Epithelial cell of proximal tubule (primary cell): ENCODE measurements around the gene MTA3. TPM values are rescaled to one million over a fixed set of nuclear protein-coding genes. Genes with fewer than 3 reads are reported as not detected.
"Not testable (repeated sequence)": the region's sequence is repeated elsewhere in the genome, so short reads cannot be mapped to it uniquely, and the experiment has no call there.

Experiments
- DNase-seq: peaks from one replicate; pipeline ENCODE4 v3.0.0-alpha.2; 2011; ENCODE audit warnings: low read depth
- H3K4me3 ChIP-seq: 2 replicates; pipeline ENCODE4 v1.5.1; 2011; ENCODE audit warnings: low read depth, mild to moderate bottlenecking, low read length
- total RNA-seq: library from RNA; depleted of rRNA; stranded (reverse); fragments of >200 nt; gene quantifications from 2 replicates; pipeline ENCODE4 v1.2.3, GENCODE V29; 2015
- TF ChIP-seq, protein P1 (sequence below): conservative IDR thresholded peaks from 2 replicates; pipeline ENCODE4 v1.5.1; 2012; ENCODE audit warnings: low read depth, mild to moderate bottlenecking, low read length

The MTA3 gene
- total RNA-seq, 1 donor from 2014 or later: 17.8 TPM

DNA sequence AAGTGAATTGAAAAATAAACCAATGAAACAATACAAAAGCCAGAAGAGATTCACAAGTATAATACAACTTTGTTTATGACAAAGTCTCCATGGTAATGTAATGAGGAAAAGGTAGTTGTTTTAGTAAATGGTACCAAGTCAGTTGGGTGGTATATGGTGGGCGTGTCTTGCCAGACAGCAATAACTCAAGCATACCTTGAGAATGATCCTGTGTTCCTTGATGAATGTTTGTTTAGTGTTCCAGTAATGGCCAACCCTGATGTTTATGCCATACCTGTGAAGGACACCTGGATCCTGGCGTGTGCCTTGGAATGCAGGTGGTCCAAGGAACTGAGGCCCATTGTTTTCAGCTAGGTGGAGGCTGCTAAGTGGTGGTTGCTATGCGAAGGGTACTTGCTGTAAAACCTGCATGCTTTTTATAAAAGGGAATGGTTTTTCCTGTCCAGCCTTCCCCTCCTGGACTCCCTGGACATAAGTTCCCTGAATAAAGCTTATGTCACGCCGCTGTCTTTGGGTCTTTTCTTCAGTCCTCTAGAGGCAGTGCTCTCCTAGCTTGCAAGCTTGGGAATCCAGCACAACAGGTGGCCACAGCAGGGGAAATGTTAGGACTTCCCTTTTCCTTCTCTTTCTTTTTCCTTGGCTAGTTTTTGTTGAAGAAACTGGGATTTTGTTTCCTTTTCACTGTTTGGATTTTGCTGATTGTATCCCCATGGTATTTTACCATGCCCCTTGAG lies 54.7 kb downstream of the MTA3 start:
- TF ChIP-seq, protein P1, sequence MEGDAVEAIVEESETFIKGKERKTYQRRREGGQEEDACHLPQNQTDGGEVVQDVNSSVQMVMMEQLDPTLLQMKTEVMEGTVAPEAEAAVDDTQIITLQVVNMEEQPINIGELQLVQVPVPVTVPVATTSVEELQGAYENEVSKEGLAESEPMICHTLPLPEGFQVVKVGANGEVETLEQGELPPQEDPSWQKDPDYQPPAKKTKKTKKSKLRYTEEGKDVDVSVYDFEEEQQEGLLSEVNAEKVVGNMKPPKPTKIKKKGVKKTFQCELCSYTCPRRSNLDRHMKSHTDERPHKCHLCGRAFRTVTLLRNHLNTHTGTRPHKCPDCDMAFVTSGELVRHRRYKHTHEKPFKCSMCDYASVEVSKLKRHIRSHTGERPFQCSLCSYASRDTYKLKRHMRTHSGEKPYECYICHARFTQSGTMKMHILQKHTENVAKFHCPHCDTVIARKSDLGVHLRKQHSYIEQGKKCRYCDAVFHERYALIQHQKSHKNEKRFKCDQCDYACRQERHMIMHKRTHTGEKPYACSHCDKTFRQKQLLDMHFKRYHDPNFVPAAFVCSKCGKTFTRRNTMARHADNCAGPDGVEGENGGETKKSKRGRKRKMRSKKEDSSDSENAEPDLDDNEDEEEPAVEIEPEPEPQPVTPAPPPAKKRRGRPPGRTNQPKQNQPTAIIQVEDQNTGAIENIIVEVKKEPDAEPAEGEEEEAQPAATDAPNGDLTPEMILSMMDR: no peak
- no peak for DNase-seq
- no peak overlapping the region for H3K4me3 ChIP-seq

DNA sequence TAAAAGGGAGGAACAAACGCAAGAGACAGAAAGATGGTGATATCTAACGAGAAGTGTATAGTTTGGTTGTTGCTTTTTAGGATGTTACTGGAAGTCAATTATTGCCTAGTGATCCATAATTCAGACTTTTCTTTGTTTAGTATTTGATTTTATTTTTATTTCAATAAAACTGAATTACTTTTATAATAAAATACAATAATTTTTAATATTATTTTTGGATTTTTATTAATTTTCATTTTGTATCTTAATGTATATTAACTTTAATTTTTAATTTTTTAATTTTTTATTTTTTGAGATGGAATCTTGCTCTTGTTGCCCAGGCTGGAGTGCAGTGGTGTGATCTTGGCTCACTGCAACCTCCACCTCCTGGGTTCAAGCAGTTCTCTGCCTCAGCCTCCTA lies 55.6 kb downstream of the MTA3 start:
- TF ChIP-seq, protein P1: no peak
- DNase-seq: no peak
- H3K4me3 ChIP-seq: no peak overlapping the region

DNA sequence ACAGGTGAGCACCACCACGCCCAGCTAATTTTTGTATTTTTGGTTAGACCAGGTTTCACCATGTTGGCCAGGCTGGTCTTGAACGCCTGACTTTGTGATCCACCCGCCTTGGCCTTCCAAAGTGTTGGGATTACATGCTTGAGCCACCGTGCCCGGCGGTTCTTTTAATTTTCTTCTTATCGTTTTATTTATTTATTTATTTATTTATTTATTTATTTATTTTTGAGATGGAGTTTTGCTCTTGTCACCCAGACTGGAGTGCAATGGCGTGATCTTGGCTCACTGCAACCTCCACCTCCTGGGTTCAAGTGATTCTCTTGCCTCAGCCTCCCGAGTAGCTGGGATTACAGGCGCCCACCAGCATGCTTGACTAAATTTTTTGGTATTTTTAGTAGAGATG lies 59.6 kb downstream of the MTA3 start:
- H3K4me3 ChIP-seq, DNase-seq: not testable (repeated sequence)

DNA sequence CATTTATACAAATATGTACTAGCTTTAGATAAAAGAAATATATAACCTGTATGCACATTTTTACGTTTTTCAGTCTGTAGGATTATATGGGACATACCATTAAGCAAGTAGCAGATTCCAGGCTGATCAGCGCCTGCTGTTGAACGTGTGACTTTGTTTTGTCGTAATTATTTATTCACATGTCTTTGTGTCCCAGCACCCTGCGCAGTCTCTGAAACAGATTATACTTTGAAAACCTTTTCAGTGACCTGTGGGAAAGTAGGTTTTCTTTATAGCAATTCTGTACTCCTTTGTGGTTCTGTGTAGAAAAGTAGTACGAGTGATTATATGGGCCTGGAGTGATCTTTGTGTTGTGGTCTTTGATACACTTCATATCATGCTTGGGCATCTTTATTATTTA lies 68.5 kb downstream of the MTA3 start:
- TF ChIP-seq, protein P1: no peak
- no peak for DNase-seq
- no peak overlapping the region for H3K4me3 ChIP-seq

DNA sequence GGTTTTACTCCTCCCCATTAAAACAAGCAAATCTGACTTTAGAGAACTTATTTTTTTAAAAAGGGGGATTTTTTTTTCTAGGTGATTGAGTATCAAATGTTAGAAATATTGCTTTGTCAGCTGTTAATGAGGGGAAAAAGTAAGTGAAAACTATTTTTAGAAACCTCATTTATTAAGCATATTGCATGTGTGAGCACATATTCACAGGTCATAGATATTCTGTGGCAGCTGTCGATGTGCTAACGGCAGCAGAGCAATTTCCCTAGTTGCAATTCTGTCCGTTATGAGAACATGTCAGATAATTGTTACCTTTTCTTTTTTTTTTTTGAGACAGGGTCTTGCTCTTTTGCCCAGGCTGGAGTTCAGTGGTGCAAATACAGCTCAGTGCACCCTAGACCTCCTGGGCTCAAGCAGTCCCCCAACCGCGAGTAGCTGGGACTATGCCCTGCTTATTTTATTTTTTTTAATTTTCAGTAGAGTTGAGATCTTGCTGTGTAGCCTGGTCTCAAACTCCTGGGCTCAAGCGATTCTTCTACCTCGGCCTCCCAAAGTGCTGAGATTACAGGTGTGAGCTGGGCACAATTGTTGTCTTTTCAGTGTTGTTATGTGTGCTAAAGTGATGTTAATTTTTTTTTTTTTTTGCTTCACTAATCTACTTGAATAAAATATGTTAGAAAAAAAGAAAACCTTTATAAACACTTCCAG lies 69.8 kb downstream of the MTA3 start:
- H3K4me3 ChIP-seq: no peak overlapping the region
- TF ChIP-seq, protein P1: no peak
- DNase-seq: no peak

DNA sequence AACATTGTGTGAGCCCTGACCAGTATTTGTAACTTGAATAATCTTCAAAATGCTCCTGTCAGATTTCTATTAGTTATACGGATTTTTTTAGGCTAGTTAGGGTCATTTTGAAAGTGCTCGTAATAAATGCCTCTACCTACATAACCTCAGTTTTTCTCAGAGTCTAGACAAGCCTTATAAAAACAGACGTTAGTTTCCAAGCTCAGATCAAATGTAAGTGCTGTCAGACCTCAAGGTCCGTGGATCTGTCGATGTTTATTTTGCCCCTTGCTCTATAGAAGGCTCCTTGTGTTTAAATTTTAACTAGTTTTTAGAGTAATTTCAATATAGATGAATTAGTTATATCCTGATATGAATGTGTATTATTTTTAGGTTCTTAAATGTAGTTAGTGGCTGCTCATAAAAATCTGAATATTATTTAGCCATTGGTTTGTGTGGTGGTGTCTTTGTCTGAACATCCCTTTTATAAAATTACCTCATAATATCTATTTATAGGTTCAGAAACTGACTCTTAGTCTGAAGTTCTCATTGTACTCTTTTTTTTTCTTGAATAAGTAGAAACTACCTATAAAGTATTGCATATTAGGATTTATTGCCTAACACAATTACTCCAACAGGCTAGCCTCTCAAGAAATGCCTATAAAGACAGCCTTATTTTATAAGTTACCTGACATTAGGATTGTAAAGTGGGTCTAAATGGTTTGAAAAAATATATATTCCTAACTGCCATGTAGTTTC lies 71.1 kb downstream of the MTA3 start:
- no peak for DNase-seq
- TF ChIP-seq, protein P1: no peak
- no peak overlapping the region for H3K4me3 ChIP-seq

DNA sequence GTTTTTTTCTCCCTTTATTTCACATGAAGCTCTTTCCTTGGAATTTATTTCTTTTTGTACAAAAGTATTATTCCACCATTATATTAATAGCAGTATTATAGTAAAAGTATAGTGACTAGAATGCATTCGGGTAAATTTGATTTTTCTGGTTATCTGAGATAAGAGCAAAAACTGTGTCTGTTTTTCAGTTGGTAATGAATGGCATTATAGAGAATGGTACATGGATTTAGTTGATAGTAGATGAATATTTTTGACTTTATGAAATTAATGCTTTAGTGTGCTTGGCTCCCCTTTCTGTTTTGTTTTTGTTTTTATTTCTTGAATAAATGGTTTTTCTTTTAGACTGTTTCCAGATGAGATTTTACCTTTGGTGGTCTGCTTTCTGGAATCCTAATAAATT lies 71.8 kb downstream of the MTA3 start:
- no peak overlapping the region for H3K4me3 ChIP-seq
- no peak for DNase-seq
- TF ChIP-seq, protein P1: no peak

DNA sequence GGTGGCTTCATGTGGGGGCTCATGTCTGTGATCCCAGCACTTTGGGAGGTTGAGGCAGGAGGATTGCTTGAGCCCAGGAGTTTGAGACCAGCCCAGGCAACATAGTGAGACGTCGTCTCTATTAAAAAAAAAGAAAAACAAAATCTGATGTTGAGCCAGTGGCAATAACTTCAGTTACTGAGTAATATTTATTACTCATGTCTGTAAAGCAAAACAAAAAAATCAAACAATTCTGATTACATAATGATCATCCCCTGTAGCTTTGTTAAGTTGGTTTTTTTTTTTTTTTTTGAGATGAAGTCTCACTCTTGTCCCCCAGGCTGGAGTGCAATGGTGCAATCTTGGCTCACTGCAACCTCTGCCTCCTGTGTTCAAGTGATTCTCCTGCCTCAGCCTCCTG lies 73.9 kb downstream of the MTA3 start:
- not testable (repeated sequence) for DNase-seq, H3K4me3 ChIP-seq
